ENCODE measurements around the gene GRM1.

The GRM1 gene

GRCh38 chr6:146287691-146288369 is 259.0 kb downstream of the GRM1 start:
- Histone ChIP-seq H3K9me3 (ENCODE audit: severe bottlenecking) (no peaks in the 10 kb centered on the region), H3K4me1 (ENCODE audit: insufficient read depth, poor library complexity, severe bottlenecking) (peaks cover 11% of the 10 kb centered on the region), H3K4me3 (ENCODE audit: severe bottlenecking) (no peak overlapping the region), H3K27ac (ENCODE audit: poor library complexity, severe bottlenecking) (no peak overlapping the region), H3K27me3 (ENCODE audit: insufficient read depth, poor library complexity, severe bottlenecking) (no peaks in the 10 kb centered on the region), H3K36me3 (ENCODE audit: low read depth) (no peaks in the 10 kb centered on the region)
- no peak for ATAC-seq (ENCODE audit: low read depth)
- DNase-seq (ENCODE audit: low spot score), result no peak
- TF ChIP-seq CTCF (IDR thresholded peaks at IDR 0.05; ENCODE audit: poor library complexity, severe bottlenecking), result no peak

- peak; percentile 89 for ATAC-seq (ENCODE audit: low read depth)
- H3K9me3 ChIP-seq (ENCODE audit: severe bottlenecking), result no peaks in the 10 kb centered on the region
- DNase-seq (ENCODE audit: low spot score), result no peak
- no peak overlapping the region for H3K4me3 ChIP-seq (ENCODE audit: severe bottlenecking)
- peak overlapping the region; percentile 18 for H3K27ac ChIP-seq (ENCODE audit: poor library complexity, severe bottlenecking)
- no peaks in the 10 kb centered on the region for H3K27me3 ChIP-seq (ENCODE audit: insufficient read depth, poor library complexity, severe bottlenecking)
- TF ChIP-seq CTCF (IDR thresholded peaks at IDR 0.05; ENCODE audit: poor library complexity, severe bottlenecking), result no peak
- no peaks in the 10 kb centered on the region for H3K36me3 ChIP-seq (ENCODE audit: low read depth)
- peaks cover 11% of the 10 kb centered on the region for H3K4me1 ChIP-seq (ENCODE audit: insufficient read depth, poor library complexity, severe bottlenecking)
Observed at GRCh38 chr6:146289816-146290588, 261.1 kb downstream of the GRM1 start.

- no peak for TF ChIP-seq CTCF (IDR thresholded peaks at IDR 0.05; ENCODE audit: poor library complexity, severe bottlenecking)
- no peak for DNase-seq (ENCODE audit: low spot score)
- H3K36me3 ChIP-seq (ENCODE audit: low read depth), result no peaks in the 10 kb centered on the region
- H3K9me3 ChIP-seq (ENCODE audit: severe bottlenecking), result no peaks in the 10 kb centered on the region
- no peak overlapping the region for H3K27ac ChIP-seq (ENCODE audit: poor library complexity, severe bottlenecking)
- H3K4me3 ChIP-seq (ENCODE audit: severe bottlenecking), result no peak overlapping the region
- H3K27me3 ChIP-seq (ENCODE audit: insufficient read depth, poor library complexity, severe bottlenecking), result no peaks in the 10 kb centered on the region
- ATAC-seq (ENCODE audit: low read depth), result no peak
- H3K4me1 ChIP-seq (ENCODE audit: insufficient read depth, poor library complexity, severe bottlenecking), result peaks cover 11% of the 10 kb centered on the region
Observed at GRCh38 chr6:146290589-146290901, 261.7 kb downstream of the GRM1 start.

- Histone ChIP-seq H3K27ac (ENCODE audit: poor library complexity, severe bottlenecking) (no peak overlapping the region), H3K27me3 (ENCODE audit: insufficient read depth, poor library complexity, severe bottlenecking) (no peaks in the 10 kb centered on the region), H3K9me3 (ENCODE audit: severe bottlenecking) (no peaks in the 10 kb centered on the region), H3K4me1 (ENCODE audit: insufficient read depth, poor library complexity, severe bottlenecking) (peaks cover 11% of the 10 kb centered on the region), H3K36me3 (ENCODE audit: low read depth) (no peaks in the 10 kb centered on the region), H3K4me3 (ENCODE audit: severe bottlenecking) (no peak overlapping the region)
- ATAC-seq (ENCODE audit: low read depth) (no peak), DNase-seq (ENCODE audit: low spot score) (no peak)
- TF ChIP-seq CTCF (IDR thresholded peaks at IDR 0.05; ENCODE audit: poor library complexity, severe bottlenecking), result no peak
Observed at GRCh38 chr6:146292506-146292905, 263.6 kb downstream of the GRM1 start.

GRCh38 chr6:146295695-146296094 is 266.8 kb downstream of the GRM1 start:
- peaks cover under 1% of the 10 kb centered on the region for H3K4me1 ChIP-seq (ENCODE audit: insufficient read depth, poor library complexity, severe bottlenecking)
- no peak overlapping the region for H3K4me3 ChIP-seq (ENCODE audit: severe bottlenecking)
- no peak overlapping the region for H3K27ac ChIP-seq (ENCODE audit: poor library complexity, severe bottlenecking)
- H3K36me3 ChIP-seq (ENCODE audit: low read depth), result no peaks in the 10 kb centered on the region
- no peak for TF ChIP-seq CTCF (IDR thresholded peaks at IDR 0.05; ENCODE audit: poor library complexity, severe bottlenecking)
- DNase-seq (ENCODE audit: low spot score) (no peak), ATAC-seq (ENCODE audit: low read depth) (no peak)
- H3K9me3 ChIP-seq (ENCODE audit: severe bottlenecking), result no peaks in the 10 kb centered on the region
- H3K27me3 ChIP-seq (ENCODE audit: insufficient read depth, poor library complexity, severe bottlenecking), result no peaks in the 10 kb centered on the region

Data from RWPE2 (cell line).